ENCODE measurements around the gene SLC25A33. TPM values are rescaled to one million over a fixed set of nuclear protein-coding genes. Genes with fewer than 3 reads are reported as not detected.

The SLC25A33 gene
- total RNA-seq, 1 donor from 2014 or later, result 13.3 TPM

GRCh38 chr1:9600861-9601834 lies 61.9 kb downstream of the SLC25A33 start:
- DNase-seq (ENCODE audit: low read depth, low spot score), result no peak
- no peaks in the 10 kb centered on the region for H3K36me3 Mint-ChIP-seq (ENCODE audit: low read depth)

DNA sequence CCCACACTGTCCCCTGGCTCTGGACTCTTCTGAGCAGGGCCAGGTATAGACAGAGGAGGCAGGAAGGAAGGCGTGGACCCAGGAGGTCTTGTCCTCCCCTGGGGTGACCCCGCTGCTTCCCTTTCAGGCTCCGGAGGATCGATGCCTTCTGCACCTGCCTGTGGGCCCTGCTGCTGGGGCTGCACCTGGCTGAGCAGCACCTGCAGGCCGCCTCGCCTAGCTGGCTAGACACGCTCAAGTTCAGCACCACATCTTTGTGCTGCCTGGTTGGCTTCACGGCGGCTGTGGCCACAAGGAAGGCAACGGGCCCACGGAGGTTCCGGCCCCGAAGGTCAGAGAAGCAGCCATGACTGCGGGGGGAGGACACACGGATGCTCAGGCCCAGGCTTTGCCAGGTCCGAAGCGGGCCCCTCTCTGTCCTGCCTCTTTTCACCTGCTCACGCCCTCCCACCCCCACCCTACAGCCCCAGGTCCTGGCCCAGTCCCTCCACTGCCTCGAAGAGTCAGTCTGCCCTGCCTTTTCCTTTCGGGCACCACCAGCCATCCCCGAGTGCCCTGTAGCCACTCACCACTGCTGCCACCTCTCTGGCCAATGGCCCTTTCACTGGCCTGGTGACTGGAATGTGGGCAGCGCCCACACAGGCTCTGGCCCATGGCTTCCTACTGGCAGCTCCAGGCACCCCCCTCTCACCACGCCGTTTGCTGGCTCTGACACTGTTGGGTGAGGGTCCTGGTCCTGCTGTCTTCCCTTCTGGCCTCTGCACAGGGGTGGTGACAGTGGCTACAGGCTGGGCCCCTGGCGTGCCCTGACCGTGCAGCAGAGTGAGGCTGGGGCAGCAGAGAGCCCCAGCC lies 62.9 kb downstream of the SLC25A33 start:
- no peak for DNase-seq (ENCODE audit: low read depth, low spot score)
- Mint-ChIP-seq H3K27ac (ENCODE audit: unreplicated experiment) (no peak overlapping the region), H3K4me1 (no peaks in the 10 kb centered on the region), H3K27me3 (ENCODE audit: low read depth) (no peaks in the 10 kb centered on the region), H3K4me3 (no peak overlapping the region), H3K9me3 (no peaks in the 10 kb centered on the region), H3K36me3 (ENCODE audit: low read depth) (no peaks in the 10 kb centered on the region)
- TF ChIP-seq, protein P1, sequence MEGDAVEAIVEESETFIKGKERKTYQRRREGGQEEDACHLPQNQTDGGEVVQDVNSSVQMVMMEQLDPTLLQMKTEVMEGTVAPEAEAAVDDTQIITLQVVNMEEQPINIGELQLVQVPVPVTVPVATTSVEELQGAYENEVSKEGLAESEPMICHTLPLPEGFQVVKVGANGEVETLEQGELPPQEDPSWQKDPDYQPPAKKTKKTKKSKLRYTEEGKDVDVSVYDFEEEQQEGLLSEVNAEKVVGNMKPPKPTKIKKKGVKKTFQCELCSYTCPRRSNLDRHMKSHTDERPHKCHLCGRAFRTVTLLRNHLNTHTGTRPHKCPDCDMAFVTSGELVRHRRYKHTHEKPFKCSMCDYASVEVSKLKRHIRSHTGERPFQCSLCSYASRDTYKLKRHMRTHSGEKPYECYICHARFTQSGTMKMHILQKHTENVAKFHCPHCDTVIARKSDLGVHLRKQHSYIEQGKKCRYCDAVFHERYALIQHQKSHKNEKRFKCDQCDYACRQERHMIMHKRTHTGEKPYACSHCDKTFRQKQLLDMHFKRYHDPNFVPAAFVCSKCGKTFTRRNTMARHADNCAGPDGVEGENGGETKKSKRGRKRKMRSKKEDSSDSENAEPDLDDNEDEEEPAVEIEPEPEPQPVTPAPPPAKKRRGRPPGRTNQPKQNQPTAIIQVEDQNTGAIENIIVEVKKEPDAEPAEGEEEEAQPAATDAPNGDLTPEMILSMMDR (conservative IDR thresholded peaks at IDR 0.05), result no peak

More at GRCh38 chr1:9600861-9601834, 61.9 kb downstream of the SLC25A33 start:
- H3K27ac Mint-ChIP-seq (ENCODE audit: unreplicated experiment), result no peak overlapping the region
- H3K9me3 Mint-ChIP-seq, result no peaks in the 10 kb centered on the region
- TF ChIP-seq, protein P1 (conservative IDR thresholded peaks at IDR 0.05), result no peak
- H3K4me3 Mint-ChIP-seq, result no peak overlapping the region
- H3K27me3 Mint-ChIP-seq (ENCODE audit: low read depth), result no peaks in the 10 kb centered on the region
- no peaks in the 10 kb centered on the region for H3K4me1 Mint-ChIP-seq

DNA sequence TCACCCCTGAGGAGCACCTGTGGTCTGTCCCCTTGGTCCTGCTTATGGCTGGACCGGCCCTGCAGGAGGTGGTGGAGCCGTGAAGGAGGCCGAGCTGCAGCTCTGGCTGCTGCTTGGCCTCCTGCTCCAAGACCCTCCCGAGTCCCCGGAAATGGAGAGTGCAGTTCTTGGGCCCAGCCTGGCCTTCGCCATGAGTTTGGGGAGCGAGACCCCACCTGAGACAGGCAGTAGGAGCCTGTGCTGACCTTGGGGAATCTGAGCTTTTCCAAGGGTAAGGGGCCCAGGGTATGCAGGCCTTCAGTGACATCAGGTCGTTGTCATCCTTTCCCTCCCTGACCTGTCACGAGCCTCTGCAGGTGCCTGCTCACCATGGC lies 63.5 kb downstream of the SLC25A33 start:
- Mint-ChIP-seq H3K27me3 (ENCODE audit: low read depth) (no peaks in the 10 kb centered on the region), H3K4me3 (no peak overlapping the region), H3K27ac (ENCODE audit: unreplicated experiment) (no peak overlapping the region), H3K36me3 (ENCODE audit: low read depth) (no peaks in the 10 kb centered on the region), H3K4me1 (no peaks in the 10 kb centered on the region), H3K9me3 (no peaks in the 10 kb centered on the region)
- no peak for DNase-seq (ENCODE audit: low read depth, low spot score)
- TF ChIP-seq, protein P1 (conservative IDR thresholded peaks at IDR 0.05), result no peak

- Mint-ChIP-seq H3K9me3 (no peaks in the 10 kb centered on the region), H3K27ac (ENCODE audit: unreplicated experiment) (no peak overlapping the region), H3K36me3 (ENCODE audit: low read depth) (no peaks in the 10 kb centered on the region), H3K4me1 (no peaks in the 10 kb centered on the region), H3K27me3 (ENCODE audit: low read depth) (no peaks in the 10 kb centered on the region), H3K4me3 (no peak overlapping the region)
- TF ChIP-seq, protein P1 (conservative IDR thresholded peaks at IDR 0.05), result no peak
- no peak for DNase-seq (ENCODE audit: low read depth, low spot score)
Measured at GRCh38 chr1:9603307-9603706, 64.0 kb downstream of the SLC25A33 start.
